Subcutaneous adipose tissue (tissue), 4 donors: ENCODE data around the gene PTPRN. TPM values are rescaled to one million over a fixed set of nuclear protein-coding genes. Genes with fewer than 3 reads are reported as not detected.

Experiments
- CTCF ChIP-seq: fragments of 450-650 bp; IDR thresholded peaks from one replicate; pipeline ENCODE4 v1.5.1; 2016; ENCODE audit warnings: low read depth, mild to moderate bottlenecking, control low read depth, antibody characterized with exemption, moderate library complexity
- total RNA-seq, 4 donors: library from RNA; depleted of rRNA; stranded (reverse); fragments of >200 nt; gene quantifications; one replicate each; pipeline ENCODE4 v1.1.0, GENCODE V29; 2016

PTPRN gene
- total RNA-seq, 4 donors from 2014 or later, result not detected

DNA sequence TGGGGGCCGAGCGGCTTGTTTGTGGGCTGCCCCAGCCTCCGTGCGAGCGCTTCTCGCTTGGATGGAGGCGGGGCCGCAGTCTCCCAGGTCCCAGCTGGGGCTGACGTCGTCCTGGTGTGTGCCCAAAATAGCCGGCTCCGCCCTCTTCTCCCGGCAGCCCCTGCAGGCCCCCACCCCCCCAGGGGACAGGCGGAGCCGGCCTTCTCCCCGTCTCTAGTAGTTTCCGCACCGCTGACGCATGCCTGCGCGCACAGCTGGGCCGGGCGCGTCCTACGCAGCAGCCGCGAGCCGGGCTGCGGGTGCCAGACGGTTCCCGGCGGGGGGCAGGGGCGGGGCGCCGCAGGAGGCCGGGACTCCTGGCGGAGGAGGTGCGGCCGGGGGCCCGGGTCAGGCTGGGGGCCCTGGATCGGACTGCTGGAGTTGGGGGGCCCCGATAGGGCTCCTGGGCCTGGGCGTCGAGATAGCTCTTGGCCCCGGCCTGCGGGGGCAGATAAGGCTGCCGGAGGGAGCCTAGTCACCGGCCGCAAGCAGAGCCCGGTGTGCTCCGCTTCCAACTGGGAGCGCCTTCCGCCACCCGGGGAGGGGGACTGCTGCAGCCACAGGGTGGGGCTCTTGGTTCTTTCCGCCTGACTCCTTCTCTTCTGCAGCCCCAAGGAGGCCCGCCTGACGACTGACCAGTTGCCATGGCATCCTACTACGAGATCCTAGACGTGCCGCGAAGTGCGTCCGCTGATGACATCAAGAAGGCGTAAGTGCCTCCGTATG is 29.9 kb downstream of the PTPRN start, which contains the start of gene DNAJB2:
Gene DNAJB2, plus strand, starts transcription at position 216 of the 765 bp plus-strand sequence. Its CDS starts 468 bp downstream, at position 684.
- TF ChIP-seq CTCF, result no peak

GRCh38 chr2:219278655-219279150 is 30.5 kb downstream of the PTPRN start:
- TF ChIP-seq CTCF, result no peak

DNA sequence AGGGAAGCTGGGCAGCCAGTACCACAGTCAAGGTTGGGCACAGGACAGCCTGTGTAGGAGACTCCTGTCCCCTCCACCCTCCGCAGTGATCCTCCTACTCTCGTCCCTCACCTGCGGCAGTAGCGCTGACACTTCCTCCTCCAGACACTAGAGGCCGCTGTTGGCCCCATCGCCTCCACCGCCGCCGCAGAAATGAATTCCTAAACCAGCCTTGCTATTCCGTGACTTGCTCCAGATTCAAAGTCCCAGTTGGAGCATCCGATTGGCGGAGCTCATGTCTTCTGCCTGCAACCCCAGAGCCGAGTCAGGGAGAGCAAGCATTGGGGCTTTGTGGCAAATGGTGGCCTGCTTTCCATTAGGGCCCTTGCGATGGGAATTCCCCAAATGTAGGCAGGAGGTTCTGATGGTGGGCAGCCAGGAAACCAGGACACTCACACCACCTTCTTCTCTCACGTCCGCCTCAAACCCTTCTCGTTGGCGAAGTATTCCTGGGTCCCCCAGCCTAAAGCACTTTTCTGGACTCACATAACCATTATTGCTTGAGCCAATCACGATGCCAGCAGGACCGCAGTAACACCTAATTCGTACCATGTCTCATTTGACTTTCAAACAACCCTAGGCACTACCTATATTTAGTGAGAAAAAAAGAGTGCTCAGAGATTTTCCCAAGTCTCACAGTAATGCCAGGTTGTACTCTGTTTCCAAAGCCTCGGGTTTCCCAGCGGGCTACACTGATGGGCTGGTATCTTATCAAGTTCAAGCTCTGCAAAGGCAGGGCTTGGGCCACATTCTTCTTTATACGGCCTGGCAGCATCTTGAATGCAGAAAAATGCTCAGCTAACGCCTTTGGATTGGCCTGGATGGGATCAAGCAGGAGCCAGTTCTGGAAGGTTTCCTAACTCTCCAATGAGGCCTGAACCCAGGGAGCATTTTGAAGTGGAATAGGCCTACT is 31.2 kb downstream of the PTPRN start:
- no peak for TF ChIP-seq CTCF

DNA sequence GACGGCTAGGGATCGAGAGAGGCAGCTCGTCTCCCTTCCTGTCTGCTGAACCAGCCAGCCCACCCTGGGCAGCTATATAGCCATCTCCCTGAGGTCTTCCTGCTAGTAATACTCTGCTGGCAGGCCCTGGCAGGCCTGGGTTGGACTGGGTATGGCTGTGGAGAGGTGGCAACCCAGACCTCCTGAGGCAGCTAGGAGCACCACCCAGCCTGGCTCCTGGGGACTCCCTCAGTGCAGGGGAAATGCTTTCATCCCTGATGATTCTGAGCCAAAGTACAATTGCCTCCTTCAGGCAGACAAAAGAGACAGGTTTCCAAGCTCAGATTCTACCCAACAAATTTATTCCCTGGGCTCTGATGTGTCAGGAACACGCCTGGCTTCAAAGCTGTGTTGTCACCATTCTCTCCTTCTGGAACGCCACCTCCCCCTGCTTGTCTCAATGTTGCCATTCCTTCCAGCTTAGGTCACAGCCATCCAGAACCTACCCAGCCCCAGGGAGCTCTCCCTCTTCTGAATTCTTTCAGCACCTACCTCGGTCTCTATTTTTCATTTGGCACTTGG is 34.8 kb downstream of the PTPRN start:
- no peak for TF ChIP-seq CTCF

- no peak for TF ChIP-seq CTCF
Measured at GRCh38 chr2:219273937-219274336, 35.3 kb downstream of the PTPRN start.

DNA sequence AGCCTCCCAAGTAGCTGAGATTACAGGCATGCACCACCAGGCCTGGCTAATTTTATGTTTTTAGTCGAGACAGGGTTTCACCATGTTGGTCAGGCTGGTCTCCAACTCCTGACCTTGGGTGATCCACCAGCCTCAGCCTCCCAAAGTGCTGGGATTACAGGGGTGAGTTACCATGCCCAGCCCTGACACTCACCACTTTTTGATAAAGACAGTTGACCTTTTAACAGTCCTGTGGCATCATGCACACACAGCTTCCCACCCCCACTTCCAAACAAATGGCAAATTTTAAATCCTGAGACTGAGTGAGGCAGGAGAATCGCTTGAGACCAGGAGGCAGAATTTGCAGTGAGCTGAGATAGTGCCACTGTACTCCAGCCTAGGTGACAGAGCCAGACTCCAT is 36.2 kb downstream of the PTPRN start:
- no peak for TF ChIP-seq CTCF

- no peak for TF ChIP-seq CTCF
Measured at GRCh38 chr2:219272356-219272755, 36.8 kb downstream of the PTPRN start.
